ENCODE data around the gene TCF4.

DNA sequence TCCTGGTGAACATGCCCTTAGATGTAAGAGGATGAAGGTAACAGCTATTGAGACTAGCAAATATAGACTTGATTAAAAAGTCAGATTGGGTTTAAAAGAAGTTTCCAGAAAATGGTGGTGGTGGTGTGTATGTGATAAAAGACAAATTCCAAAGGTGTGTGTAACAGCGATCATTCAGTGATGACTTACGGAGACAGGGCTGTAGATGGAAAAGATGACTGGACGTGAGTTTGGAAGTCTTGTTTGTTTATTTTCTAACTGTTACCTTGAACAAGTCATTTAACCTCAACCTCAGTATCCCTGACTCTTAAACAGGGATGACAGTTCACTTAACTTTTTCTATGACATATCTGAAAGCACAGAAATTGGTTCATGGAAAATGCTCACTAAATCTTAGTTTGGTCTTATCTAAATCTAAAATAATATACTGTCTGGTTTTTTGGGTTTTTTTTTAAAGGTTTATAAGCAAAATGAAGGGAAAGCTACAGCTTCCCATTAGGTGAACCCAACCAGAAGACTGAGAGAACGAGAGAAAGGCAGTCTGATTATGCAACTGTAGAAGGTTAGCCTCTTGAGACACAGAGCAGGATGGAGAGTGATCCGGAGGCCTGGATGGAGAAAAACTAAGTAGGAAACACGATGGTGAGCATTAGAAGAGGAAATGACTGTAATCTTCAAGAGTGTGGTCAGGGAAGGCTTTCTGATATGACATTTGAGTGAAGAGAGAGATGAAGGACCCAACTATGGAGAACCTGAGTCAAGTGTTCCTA lies 71.9 kb downstream of the TCF4 start:
- no peak for TF ChIP-seq CTCF (optimal IDR thresholded peaks at IDR 0.05 in 1 of 3, IDR thresholded peaks at IDR 0.05 in 1 of 3, conservative IDR thresholded peaks at IDR 0.05 in 1 of 3; ENCODE audit: extremely low read depth in 1 of 3, insufficient read depth in 2 of 3, low read length in 3 of 3)
- TF ChIP-seq EZH2 (IDR thresholded peaks at IDR 0.05; ENCODE audit: low read length) = no peak

All from keratinocyte (primary cell).